Chondrocyte (in vitro differentiated cells): ENCODE data around the gene E2F4. TPM values are rescaled to one million over a fixed set of nuclear protein-coding genes. Genes with fewer than 3 reads are reported as not detected.
A peak's percentile ranks its signal among the peaks of the same experiment; 100 is the strongest.

ENCODE experiments used
- DNase-seq: peaks from one replicate; pipeline ENCODE4 v3.0.0; 2021; ENCODE audit warnings: mixed read lengths, low spot score
- H3K27ac Mint-ChIP-seq: one replicate; pipeline ENCODE4 v1.8.0; 2021; ENCODE audit warnings: mild to moderate bottlenecking, moderate library complexity, mixed read lengths; ENCODE audit not compliant: unreplicated experiment
- H3K27me3 Mint-ChIP-seq: 2 replicates; pipeline ENCODE4 v1.8.0; 2021; ENCODE audit warnings: low read depth, mixed read lengths
- H3K36me3 Mint-ChIP-seq: 2 replicates; pipeline ENCODE4 v1.8.0; 2021; ENCODE audit warnings: low read depth, mixed read lengths
- H3K4me1 Mint-ChIP-seq: 2 replicates; pipeline ENCODE4 v1.8.0; 2021; ENCODE audit warnings: low read depth, mild to moderate bottlenecking, mixed read lengths
- H3K4me3 Mint-ChIP-seq: one replicate; pipeline ENCODE4 v1.8.0; 2021; ENCODE audit warnings: mild to moderate bottlenecking, moderate library complexity, mixed read lengths; ENCODE audit not compliant: unreplicated experiment
- H3K9me3 Mint-ChIP-seq: 2 replicates; pipeline ENCODE4 v1.8.0; 2021; ENCODE audit warnings: low read depth, mixed read lengths
- total RNA-seq: library from RNA; stranded (reverse); gene quantifications from 3 replicates; pipeline ENCODE4 v1.2.1, GENCODE V29; 2021
- TF ChIP-seq, protein P1 (sequence below): fragments of 200-600 bp; sonication (generic); IDR thresholded peaks from 2 replicates; pipeline ENCODE4 v1.5.0; 2021; ENCODE audit warnings: antibody characterized with exemption, mild to moderate bottlenecking, moderate library complexity

E2F4 gene
- total RNA-seq, 1 donor from 2014 or later: 33.4 TPM

- Mint-ChIP-seq H3K4me3 (no peak overlapping the region), H3K4me1 (peaks cover 31% of the 10 kb centered on the region), H3K27ac (no peak overlapping the region), H3K27me3 (no peaks in the 10 kb centered on the region), H3K9me3 (no peaks in the 10 kb centered on the region), H3K36me3 (peaks cover 8% of the 10 kb centered on the region)
- DNase-seq: no peak
- TF ChIP-seq, protein P1, sequence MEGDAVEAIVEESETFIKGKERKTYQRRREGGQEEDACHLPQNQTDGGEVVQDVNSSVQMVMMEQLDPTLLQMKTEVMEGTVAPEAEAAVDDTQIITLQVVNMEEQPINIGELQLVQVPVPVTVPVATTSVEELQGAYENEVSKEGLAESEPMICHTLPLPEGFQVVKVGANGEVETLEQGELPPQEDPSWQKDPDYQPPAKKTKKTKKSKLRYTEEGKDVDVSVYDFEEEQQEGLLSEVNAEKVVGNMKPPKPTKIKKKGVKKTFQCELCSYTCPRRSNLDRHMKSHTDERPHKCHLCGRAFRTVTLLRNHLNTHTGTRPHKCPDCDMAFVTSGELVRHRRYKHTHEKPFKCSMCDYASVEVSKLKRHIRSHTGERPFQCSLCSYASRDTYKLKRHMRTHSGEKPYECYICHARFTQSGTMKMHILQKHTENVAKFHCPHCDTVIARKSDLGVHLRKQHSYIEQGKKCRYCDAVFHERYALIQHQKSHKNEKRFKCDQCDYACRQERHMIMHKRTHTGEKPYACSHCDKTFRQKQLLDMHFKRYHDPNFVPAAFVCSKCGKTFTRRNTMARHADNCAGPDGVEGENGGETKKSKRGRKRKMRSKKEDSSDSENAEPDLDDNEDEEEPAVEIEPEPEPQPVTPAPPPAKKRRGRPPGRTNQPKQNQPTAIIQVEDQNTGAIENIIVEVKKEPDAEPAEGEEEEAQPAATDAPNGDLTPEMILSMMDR: no peak
These were observed 32.0 kb downstream of the E2F4 start for GRCh38 chr16:67223992-67224391.

- TF ChIP-seq, protein P1: no peak
- Mint-ChIP-seq H3K27ac (peak overlapping the region; percentile 99), H3K4me1 (peaks cover 31% of the 10 kb centered on the region), H3K36me3 (peaks cover 19% of the 10 kb centered on the region), H3K4me3 (peak overlapping the region; percentile 98), H3K27me3 (no peaks in the 10 kb centered on the region), H3K9me3 (no peaks in the 10 kb centered on the region)
- no peak for DNase-seq
These were observed 34.4 kb downstream of the E2F4 start for GRCh38 chr16:67226295-67226803.

GRCh38 chr16:67226804-67227566, 35.0 kb downstream of the E2F4 start, which contains the start of gene TMEM208:
Gene TMEM208 (plus strand): TSS chr16:67227130. CDS start chr16:67227219, 89 bp downstream.
- H3K9me3 Mint-ChIP-seq: no peaks in the 10 kb centered on the region
- H3K27me3 Mint-ChIP-seq: no peaks in the 10 kb centered on the region
- TF ChIP-seq, protein P1: peak; percentile 48
- H3K27ac Mint-ChIP-seq: peak within 1 kb of the TSS; percentile 99
- peaks cover 19% of the 10 kb centered on the region for H3K36me3 Mint-ChIP-seq
- peak; percentile 99 for DNase-seq
- peaks cover 31% of the 10 kb centered on the region for H3K4me1 Mint-ChIP-seq
- peak within 1 kb of the TSS; percentile 98 for H3K4me3 Mint-ChIP-seq

GRCh38 chr16:67227567-67227921, 35.6 kb downstream of the E2F4 start:
- TF ChIP-seq, protein P1: no peak
- Mint-ChIP-seq H3K4me3 (peak overlapping the region; percentile 98), H3K9me3 (no peaks in the 10 kb centered on the region), H3K36me3 (peaks cover 19% of the 10 kb centered on the region), H3K27ac (peak overlapping the region; percentile 99), H3K27me3 (no peaks in the 10 kb centered on the region), H3K4me1 (peaks cover 31% of the 10 kb centered on the region)
- no peak for DNase-seq

DNA sequence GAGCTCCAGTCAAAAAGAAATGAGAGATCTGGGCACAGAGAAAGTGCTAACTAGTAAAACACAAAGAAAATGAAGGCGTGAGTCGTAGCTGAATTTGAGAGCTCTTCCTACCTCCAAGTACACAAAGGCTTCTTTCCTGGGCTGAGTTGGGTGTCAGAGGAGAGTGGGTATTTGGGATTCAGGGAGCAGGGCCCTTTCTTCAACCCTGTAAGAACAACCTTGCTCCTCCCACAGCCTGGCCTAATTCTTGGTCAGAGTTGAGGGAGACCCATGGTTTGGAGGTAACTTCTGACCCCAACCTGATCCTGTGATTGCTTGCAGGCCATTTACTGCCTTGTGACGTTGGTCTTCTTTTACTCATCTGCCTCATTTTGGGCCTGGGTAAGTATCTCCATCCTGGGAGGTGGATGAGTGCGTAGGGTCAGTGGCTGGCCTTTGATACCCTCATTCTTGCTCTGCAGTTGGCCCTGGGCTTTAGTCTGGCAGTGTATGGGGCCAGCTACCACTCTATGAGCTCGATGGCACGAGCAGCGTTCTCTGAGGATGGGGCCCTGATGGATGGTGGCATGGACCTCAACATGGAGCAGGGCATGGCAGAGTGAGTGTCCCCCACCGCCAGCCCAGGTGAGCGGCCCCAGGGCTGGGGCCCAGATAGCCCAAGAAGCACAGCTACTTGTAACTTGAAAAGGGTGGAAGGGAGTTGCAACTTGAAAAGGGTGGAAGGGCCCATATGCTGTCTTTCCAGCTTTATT, 36.3 kb downstream of the E2F4 start:
- Mint-ChIP-seq H3K9me3 (no peaks in the 10 kb centered on the region), H3K4me1 (peaks cover 31% of the 10 kb centered on the region), H3K36me3 (peaks cover 19% of the 10 kb centered on the region), H3K27me3 (no peaks in the 10 kb centered on the region), H3K4me3 (peak overlapping the region; percentile 98), H3K27ac (peak overlapping the region; percentile 99)
- TF ChIP-seq, protein P1: no peak
- DNase-seq: no peak
